GM21360 (cell line): ENCODE results near the gene CAV2.

ENCODE experiments used
- ATAC-seq: cut with Tn5 transposase; IDR thresholded peaks from one replicate; pipeline ENCODE4 v1.9.1; 2021; ENCODE audit warnings: mild to moderate bottlenecking, moderate library complexity; ENCODE audit not compliant: unreplicated experiment

Gene CAV2

DNA sequence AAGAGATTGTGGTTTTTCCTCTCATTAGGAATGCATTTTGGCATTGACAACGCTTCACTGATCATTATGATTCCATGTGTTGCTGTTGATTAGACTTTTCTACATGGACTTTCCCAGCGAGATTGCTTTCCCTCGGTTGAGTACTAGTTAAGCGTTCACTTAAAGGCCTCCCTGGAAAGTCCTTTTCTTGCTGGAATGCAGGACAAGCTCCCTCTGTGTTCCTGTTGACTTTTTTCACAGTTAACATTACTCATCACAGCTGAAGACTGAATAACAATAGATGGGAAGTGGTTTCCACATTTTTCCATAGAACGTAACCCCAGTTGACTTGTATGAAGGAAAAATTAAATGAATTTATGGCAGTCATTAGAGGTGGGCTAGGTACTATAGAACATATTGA lies 22.7 kb downstream of the CAV2 start:
- no peak for ATAC-seq

GRCh38 chr7:116524221-116524608 lies 24.7 kb downstream of the CAV2 start:
- no peak for ATAC-seq

- ATAC-seq = peak; percentile 37
Observed at GRCh38 chr7:116524609-116525297, 25.2 kb downstream of the CAV2 start, which contains the start of gene CAV1. Gene CAV1, plus strand, starts transcription at chr7:116525036. Its CDS starts 27 bp downstream, at chr7:116525063.

DNA sequence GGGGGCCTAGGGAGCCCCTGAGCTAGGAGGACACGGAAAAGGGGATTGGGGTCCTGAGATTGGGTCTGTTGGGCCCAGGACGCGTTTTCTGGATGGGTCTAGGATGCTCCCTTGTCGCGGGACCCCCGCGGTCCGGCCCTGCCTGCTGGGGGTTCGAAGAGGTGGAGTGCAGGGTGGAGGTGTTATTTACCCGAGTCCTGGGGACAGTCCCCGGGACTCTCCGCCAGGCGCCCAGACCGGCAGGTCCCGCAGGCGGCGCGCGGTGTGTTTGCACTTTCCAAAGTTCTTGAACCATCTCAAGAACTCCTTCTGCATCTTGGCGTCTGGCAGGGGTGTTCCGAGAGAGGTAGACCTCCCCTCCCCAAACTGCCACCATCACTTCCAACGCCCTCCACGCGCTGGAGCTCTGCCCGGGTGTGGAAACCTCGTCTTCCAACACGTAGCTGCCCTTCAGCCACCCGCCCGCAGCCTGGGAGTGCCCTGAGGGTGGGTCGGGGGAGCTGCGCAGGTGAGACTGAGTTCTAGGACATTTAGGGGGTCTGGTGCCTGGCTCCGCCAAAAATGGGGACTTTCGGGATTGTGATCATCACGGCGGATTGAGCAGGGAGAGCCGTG lies 25.9 kb downstream of the CAV2 start:
- ATAC-seq = peak; percentile 29

- ATAC-seq = peak; percentile 89
Observed at GRCh38 chr7:116525913-116526861, 26.6 kb downstream of the CAV2 start.

GRCh38 chr7:116526897-116527296 lies 27.4 kb downstream of the CAV2 start:
- ATAC-seq = no peak

DNA sequence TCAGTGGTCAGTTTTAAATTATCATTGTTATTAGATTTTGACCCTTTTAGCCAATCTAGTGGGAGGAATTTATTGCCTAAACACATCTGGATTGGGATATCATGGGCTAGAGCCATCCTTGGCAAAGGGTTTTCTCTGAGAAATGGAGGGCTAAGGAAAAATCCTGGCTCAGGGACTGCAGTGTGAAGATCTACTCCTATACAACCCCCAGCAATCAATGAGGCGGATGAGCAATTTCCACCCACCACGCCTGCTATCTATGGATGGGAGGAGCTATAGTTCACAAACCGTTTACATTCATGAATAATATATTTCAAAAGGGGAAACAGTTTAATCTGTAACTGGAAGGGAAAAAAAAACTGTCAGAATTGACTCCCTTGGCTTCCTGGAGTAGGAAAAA lies 28.0 kb downstream of the CAV2 start:
- no peak for ATAC-seq

DNA sequence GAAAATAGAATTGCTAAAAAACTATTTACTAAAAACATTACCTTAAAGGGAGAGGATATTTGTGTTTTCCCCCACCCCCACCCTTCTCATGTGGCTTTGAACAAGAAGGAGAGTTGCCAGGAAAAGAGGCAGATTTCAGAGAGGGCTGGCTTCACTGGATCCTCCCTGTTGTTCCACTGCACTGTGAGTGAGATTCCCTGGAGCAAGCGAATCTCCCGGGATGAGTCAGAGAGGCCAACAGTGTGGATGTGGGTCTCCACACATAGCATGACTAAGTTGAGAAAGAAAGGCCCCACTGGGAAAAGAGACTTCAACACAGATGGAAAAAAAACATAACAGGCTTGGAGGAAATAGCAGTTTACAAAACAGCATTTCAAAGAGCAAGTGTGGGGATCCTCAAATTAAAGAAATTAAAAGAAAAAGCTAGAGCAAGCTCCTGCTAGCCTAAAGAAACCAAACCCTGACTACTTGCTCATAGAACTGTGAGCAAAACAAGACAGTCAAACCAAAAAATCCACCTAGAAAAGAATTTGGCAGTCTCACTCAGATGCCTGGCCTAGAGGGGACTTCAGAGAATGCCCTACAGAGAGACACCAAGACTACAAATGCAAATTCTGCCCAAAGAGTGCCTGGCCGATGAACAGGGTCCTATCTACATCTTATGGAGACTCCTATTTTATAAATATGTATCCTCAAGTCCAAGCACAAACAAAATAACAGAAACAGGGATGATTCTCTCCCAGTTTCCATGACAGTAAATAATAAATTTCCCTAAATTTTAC lies 28.7 kb downstream of the CAV2 start:
- ATAC-seq = no peak

DNA sequence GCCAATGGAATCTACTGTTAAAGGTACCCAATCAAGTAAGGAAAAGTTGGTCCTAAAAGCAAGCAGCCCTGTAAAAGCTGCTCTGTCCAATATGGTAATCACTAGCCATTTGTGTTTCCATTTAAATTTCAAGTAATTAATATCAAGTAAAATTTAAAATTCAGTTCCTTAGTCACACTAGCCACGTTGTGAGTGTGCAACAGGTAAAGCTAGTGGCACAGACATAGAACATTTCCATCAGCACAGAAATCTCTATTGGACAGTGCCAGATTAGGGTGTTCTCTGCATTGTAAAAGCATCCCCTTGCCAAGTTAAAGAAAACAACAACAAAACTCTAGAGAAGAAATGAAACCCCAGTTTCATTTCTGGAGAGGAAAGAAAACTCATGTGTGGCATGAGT lies 29.7 kb downstream of the CAV2 start:
- no peak for ATAC-seq

DNA sequence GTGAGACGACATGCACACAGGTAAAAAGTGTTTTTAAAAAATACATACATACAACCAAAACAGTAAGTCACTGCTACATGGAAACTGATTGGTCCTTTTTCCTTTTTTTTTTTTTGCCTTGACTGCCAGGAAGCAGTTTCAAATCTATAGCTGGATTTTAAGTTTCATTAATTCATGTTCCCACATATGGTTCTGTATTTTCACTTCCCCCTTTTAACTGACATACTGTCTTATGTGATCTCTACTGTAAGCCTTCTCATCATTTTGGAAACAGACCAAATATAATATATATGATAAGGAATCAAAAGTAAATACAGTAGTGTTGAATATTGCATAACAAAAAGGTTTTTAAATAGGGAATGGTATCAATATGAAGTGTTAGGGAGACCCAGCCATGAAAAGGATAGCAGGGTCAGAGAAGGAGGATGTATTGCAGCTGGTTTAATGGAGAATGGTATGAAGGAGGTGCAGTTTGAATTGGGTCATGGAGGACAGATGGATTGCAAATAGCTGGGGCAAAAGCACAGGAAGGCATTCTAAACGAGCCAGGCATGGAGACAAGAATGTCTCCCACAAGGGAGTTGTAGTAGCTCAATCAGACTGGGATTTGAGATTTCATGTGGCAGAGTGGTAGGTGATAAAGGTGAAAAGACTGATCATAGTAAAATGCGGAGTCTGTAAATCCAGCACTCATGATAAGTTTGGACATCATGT lies 30.7 kb downstream of the CAV2 start:
- ATAC-seq = no peak

DNA sequence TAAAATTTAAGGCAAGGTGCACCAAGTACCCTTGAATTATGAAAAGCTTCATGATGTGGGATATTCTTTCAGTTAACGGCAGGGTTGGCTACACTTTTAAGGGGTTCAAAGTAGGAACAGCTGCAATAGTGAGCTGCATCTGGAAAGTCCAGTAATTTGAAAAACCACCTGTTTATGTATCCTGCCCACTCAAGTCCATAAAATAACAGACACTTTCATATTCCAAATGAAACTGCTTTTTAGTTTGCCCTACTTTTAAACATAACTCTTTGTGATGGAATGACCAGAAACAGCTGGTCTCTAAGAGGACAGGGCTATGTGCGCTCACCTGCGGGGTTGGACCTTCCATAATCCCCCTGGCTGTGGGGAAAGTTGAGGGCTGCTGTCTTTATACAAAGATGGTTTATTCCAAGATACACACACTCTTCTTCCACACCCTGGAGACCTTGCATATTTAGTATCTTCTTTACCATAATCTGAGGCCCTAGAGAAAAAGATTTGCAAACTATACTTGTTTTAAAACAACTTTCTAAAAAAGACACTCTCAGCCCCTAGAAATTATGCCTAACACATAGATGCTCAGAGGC lies 32.7 kb downstream of the CAV2 start:
- ATAC-seq = no peak

- ATAC-seq = no peak
Observed at GRCh38 chr7:116534790-116535189, 35.3 kb downstream of the CAV2 start.

DNA sequence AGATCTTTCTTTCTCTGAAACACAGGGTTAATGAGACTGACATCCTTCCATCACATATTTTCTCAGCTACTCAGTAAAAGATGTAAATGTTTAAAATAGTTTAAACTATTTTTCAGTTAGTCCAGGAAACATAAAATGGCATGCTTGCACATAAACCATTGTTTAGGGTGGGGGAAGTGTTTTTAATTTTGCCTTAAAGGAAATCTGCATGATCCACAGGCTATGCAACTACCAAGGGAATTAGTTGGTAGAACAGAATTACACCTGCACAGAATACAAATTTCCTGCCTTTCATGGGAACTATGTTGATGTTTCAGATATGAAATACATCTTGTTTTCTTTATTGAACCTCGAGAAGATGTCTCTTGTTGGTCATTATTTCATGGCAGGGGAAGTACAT lies 35.9 kb downstream of the CAV2 start:
- ATAC-seq = no peak

DNA sequence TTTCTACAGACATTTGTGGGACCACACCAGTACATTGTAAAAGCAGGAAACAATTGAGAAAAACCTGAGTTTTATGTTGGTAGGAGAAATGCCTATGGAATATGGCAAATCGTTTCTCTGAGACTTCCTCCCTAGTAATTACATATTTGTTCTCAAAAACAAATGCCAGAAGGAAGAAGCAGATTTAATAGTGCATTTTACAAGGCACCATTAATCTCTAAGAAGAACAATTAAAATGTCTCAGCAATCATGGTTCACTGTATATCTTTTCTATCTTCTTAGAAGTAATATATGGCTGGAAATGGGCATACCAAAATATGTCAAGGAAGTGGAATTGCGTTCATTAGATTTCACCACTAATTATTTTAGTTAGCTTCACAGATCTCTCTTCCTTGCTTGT lies 38.6 kb downstream of the CAV2 start:
- ATAC-seq = no peak

GRCh38 chr7:116539879-116540278 lies 40.3 kb downstream of the CAV2 start:
- no peak for ATAC-seq

- ATAC-seq = no peak
Observed at GRCh38 chr7:116540743-116541142, 41.2 kb downstream of the CAV2 start.

DNA sequence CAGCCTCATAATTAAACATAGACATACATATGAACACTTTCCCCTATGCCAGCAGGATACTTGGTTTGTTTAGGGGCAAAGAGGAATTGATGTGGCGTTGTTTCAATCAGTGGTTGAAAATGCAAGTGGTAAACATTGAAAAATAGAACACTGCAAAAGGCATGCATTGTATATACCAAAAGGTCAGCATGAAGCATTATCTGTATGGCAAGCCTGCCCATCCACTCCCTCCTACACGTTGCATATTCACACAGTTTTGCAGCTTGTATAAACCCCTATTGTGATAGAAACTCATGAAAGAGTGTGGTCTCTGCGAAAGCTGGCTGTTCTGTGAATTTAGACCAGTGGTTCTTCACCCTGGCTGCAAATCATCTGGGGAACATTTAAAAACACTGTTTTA lies 42.4 kb downstream of the CAV2 start:
- no peak for ATAC-seq

DNA sequence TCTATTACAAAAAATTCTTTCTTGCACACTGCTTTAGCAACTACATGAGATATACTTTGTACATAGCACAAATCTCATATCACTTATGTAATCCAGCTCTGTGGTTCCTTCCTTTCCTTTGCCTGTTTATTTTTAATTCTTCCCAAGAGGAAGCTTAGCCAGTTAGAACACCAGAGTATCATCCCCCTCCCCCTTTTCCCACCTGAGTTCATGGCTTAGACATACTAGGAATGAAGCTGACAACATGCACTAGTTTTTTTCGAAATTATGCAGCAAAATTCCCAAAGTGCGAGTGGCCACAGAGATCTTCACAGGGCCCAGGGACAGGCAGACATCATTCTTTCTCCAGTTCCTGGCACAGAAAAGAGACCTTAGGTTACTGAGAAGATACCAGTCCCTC lies 43.1 kb downstream of the CAV2 start:
- ATAC-seq = no peak

DNA sequence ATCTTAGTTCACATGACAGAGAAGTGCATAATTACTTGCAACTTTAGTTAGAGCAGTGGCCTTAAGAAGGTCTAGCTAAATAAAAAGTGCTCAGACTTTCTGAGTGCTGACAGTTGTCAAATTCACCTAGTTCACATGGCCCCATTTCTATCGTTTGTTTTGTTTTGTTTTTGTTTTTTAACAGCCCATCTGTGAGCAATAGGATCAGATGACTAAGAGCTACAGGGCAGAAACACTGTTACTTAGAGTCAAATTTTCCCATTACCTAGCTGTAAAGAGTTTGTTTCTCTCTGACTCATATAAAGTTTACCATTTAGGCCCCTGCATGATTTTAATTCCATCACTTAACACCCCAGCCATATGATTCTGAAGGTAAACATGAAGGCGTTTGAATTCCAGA lies 44.1 kb downstream of the CAV2 start:
- no peak for ATAC-seq

DNA sequence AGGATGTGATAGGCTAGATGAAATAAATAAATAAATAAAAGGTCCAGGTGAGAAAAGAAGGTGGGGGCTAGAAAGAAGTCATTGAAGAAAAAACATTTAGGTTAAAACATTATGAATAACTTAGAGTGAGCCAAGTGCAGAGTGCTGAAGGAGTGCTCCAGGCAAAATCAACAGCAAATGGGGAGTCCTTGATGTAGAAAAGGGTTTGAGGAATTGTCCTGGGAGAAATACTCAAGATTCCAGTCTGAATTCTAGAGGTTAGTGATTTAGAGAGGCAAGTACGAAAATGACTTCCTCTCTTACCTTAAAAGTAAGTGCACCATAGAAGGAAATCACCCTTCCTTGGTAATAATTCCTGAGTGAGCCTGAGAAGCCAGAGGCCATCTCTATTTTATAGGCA lies 44.9 kb downstream of the CAV2 start:
- no peak for ATAC-seq
